Islet precursor cell (in vitro differentiated cells): Measurements from ENCODE around the gene SNX25.
"Not testable (repeated sequence)": the region's sequence is repeated elsewhere in the genome, so short reads cannot be mapped to it uniquely, and the experiment has no call there.

ENCODE experiments used
- DNase-seq: peaks from one replicate; pipeline ENCODE4 v3.0.0-alpha.2; 2018

Gene SNX25

GRCh38 chr4:185235119-185235842, 25.9 kb downstream of the SNX25 start:
- no peak for DNase-seq

- peak; percentile 92 for DNase-seq
Observed at GRCh38 chr4:185235843-185236503, 26.6 kb downstream of the SNX25 start.

GRCh38 chr4:185237175-185237574, 27.8 kb downstream of the SNX25 start:
- DNase-seq = no peak

- no peak for DNase-seq
Observed at GRCh38 chr4:185238215-185238681, 28.9 kb downstream of the SNX25 start.

GRCh38 chr4:185238750-185239149, 29.4 kb downstream of the SNX25 start:
- DNase-seq = no peak

- DNase-seq = not testable (repeated sequence)
Observed at GRCh38 chr4:185240486-185240885, 31.1 kb downstream of the SNX25 start.

- DNase-seq = no peak
Observed at GRCh38 chr4:185242749-185243533, 33.5 kb downstream of the SNX25 start.

GRCh38 chr4:185243879-185244278, 34.5 kb downstream of the SNX25 start:
- no peak for DNase-seq

GRCh38 chr4:185244763-185245162, 35.4 kb downstream of the SNX25 start:
- peak; percentile 78 for DNase-seq

- DNase-seq = no peak
Observed at GRCh38 chr4:185246453-185246852, 37.1 kb downstream of the SNX25 start.

- no peak for DNase-seq
Observed at GRCh38 chr4:185247151-185247550, 37.8 kb downstream of the SNX25 start.

- no peak for DNase-seq
Observed at GRCh38 chr4:185248393-185249039, 39.1 kb downstream of the SNX25 start.

GRCh38 chr4:185249105-185249504, 39.7 kb downstream of the SNX25 start:
- no peak for DNase-seq

GRCh38 chr4:185254434-185254833, 45.0 kb downstream of the SNX25 start:
- no peak for DNase-seq

GRCh38 chr4:185255868-185256267, 46.5 kb downstream of the SNX25 start:
- no peak for DNase-seq

- peak; percentile 82 for DNase-seq
Observed at GRCh38 chr4:185256446-185256845, 47.0 kb downstream of the SNX25 start.

- no peak for DNase-seq
Observed at GRCh38 chr4:185257086-185257485, 47.7 kb downstream of the SNX25 start.

- no peak for DNase-seq
Observed at GRCh38 chr4:185257694-185258093, 48.3 kb downstream of the SNX25 start.

- DNase-seq = not testable (repeated sequence)
Observed at GRCh38 chr4:185258741-185259140, 49.3 kb downstream of the SNX25 start.

- DNase-seq = no peak
Observed at GRCh38 chr4:185259719-185260118, 50.3 kb downstream of the SNX25 start.

- no peak for DNase-seq
Observed at GRCh38 chr4:185261946-185262345, 52.5 kb downstream of the SNX25 start.

GRCh38 chr4:185263419-185263818, 54.0 kb downstream of the SNX25 start:
- no peak for DNase-seq

- no peak for DNase-seq
Observed at GRCh38 chr4:185265942-185266341, 56.5 kb downstream of the SNX25 start.
